ENCODE data around the gene ISG20. TPM values are rescaled to one million over a fixed set of nuclear protein-coding genes. Genes with fewer than 3 reads are reported as not detected.

Gene ISG20
- total and polyA plus RNA-seq, 2 of the 8 experiments (the other 6 are each of a cell fraction or from before 2014, with no cell fraction given) = 2.9 to 5.2 TPM

- TF ChIP-seq CHD7 (IDR thresholded peaks at IDR 0.05; ENCODE audit: insufficient replicate concordance, low read length) (no peak), CTCF (IDR thresholded peaks at IDR 0.05; ENCODE audit: control extremely low read depth in 1 of 3, insufficient read depth in 1 of 3, low read depth in 1 of 3, low read length in 3 of 3) (no peak), MAX (IDR thresholded peaks at IDR 0.05) (0 out of 2 replicates have a peak, but pooled peaks have one; percentile 12), CHD2 (IDR thresholded peaks at IDR 0.05; ENCODE audit: low read length) (no peak), ASH2L (IDR thresholded peaks at IDR 0.05; ENCODE audit: low read length) (no peak)
Measured at GRCh38 chr15:88613074-88613944, 25.5 kb upstream of the ISG20 start (continued).
